Small intestine (tissue), 7 donors: ENCODE measurements around the gene CIT. TPM values are rescaled to one million over a fixed set of nuclear protein-coding genes. Genes with fewer than 3 reads are reported as not detected.

Experiments
- DNase-seq, 2 donors: peaks; one replicate each; pipeline versions ENCODE4 v3.0.0 to v3.0.0-alpha.2; 2013
- FAIRE-seq: peaks from 2 replicates; lab custom pipeline; 2012; peaks lifted over from hg19 to GRCh38; lab: Jason Lieb, UNC
- H3K27ac ChIP-seq, 3 donors: one replicate each; pipeline ENCODE4 v1.5.1; 2013; ENCODE audit warnings: low read length in 2 of 3, mild to moderate bottlenecking in 2 of 3, control low read depth in 1 of 3, inconsistent platforms in 1 of 3, low read depth in 1 of 3, moderate library complexity in 1 of 3
- H3K27me3 ChIP-seq, 3 donors: one replicate each; pipeline ENCODE4 v1.6.1; 2013; ENCODE audit warnings: low read length in 3 of 3, inconsistent platforms in 1 of 3; ENCODE audit not compliant: control insufficient read depth in 3 of 3, insufficient read depth in 3 of 3
- H3K36me3 ChIP-seq, 3 donors: one replicate each; pipeline ENCODE4 v1.6.1; 2013; ENCODE audit warnings: low read length in 3 of 3, inconsistent platforms in 1 of 3, low read depth in 1 of 3, mild to moderate bottlenecking in 1 of 3, moderate library complexity in 1 of 3; ENCODE audit not compliant: control insufficient read depth in 3 of 3, insufficient read depth in 2 of 3
- H3K4me1 ChIP-seq, 3 donors: one replicate each; pipeline ENCODE4 v1.6.1; 2013; ENCODE audit warnings: low read length in 2 of 3, inconsistent platforms in 1 of 3, low read depth in 1 of 3, mild to moderate bottlenecking in 1 of 3, moderate library complexity in 1 of 3; ENCODE audit not compliant: control insufficient read depth in 3 of 3, insufficient read depth in 2 of 3
- H3K4me3 ChIP-seq, 3 donors: one replicate each; pipeline ENCODE4 v1.5.1; 2013; ENCODE audit warnings: low read length in 3 of 3, control low read depth in 1 of 3, inconsistent platforms in 1 of 3, low read depth in 1 of 3, mild to moderate bottlenecking in 1 of 3, moderate library complexity in 1 of 3
- H3K9me3 ChIP-seq, 2 donors: one replicate each; pipeline ENCODE4 v1.6.1; 2013; ENCODE audit warnings: low read depth in 1 of 2, low read length in 1 of 2; ENCODE audit not compliant: control insufficient read depth in 2 of 2, insufficient read depth in 1 of 2
- WGBS, 3 donors: extraction: QIAGEN DNeasy Blood & Tissue Kit; methylation state at CpG; one replicate each; pipeline ENCODE4 v1.1.7; 2013; 5-methylcytosine and 5-hydroxymethylcytosine counted together
- polyA plus RNA-seq, 4 donors: library from polyadenylated mRNA; stranded (reverse) in 3 of 4; unstranded in 1 of 4; fragments of 200-250 nt in 3 of 4; fragments of 120-200 nt in 1 of 4; gene quantifications; one replicate each; pipeline versions ENCODE4 v1.2.1 to v1.2.3, GENCODE V29; 2013
- donor health status: healthy with polysubstance abuse.
- donor health status: control.
- donor health status: control.
- donor health status: Bipolar disorder and iron deficiency.
- donor health status: healthy.

CIT gene
- polyA plus RNA-seq, 4 donors, result 0.22 to 6.5 (median 4.6) TPM

DNA sequence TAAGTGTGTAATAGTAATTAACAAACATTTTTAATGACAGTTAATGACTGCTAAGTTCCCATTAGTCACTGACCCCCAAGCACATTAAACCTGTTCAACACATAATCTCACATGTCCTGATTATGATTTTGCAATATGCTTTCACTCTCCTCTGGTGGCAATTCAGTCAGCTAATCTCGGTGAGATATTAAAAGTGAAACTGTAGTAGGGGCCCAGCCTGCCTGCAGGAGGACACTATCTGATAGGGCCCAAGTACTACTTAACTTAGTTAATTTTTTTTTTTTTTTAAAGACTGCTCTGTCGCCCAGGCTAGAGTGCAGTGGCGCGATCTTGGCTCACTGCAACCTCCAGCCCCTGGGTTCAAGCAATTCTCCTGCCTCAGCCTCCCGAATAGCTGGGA, 48.8 kb downstream of the CIT start:
- Histone ChIP-seq H3K4me3 (no peak overlapping the region), H3K4me1 (no peaks in the 10 kb centered on the region), H3K27ac (no peak overlapping the region), H3K36me3 (peaks cover 0 to 1% (median 0%) of the 10 kb centered on the region in 3 donors), H3K9me3 (peaks cover 0 to 3% of the 10 kb centered on the region in 2 donors), H3K27me3 (no peaks in the 10 kb centered on the region)
- WGBS, 3 donors, result 58 to 85% (median 63%) methylated on average over 5 of the region's 5 CpGs
- FAIRE-seq (no peak), DNase-seq (peak in 1 of 2 donors; percentile 85)

DNA sequence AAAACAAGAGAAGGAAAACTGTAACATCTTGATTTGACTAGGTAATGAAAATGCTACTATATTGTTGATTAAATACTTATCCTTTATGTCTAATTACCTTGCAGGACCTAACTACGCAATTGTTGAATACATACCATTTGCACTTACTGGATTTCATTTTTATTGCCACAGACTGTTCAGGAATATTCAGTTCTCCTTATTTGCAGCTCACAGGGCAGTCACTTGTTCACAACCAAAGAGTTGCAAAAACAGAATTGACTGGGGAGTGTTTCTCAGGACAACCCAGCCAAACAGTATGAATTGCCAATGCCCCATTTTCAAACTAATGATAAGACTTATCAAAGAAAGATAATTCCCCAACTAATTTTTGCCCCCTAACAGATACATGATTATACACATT, 49.4 kb downstream of the CIT start:
- Histone ChIP-seq H3K4me1 (no peaks in the 10 kb centered on the region), H3K9me3 (peaks cover 0 to 3% of the 10 kb centered on the region in 2 donors), H3K27ac (no peak overlapping the region), H3K27me3 (no peaks in the 10 kb centered on the region), H3K36me3 (peaks cover 0 to 1% (median 0%) of the 10 kb centered on the region in 3 donors), H3K4me3 (no peak overlapping the region)
- FAIRE-seq, result no peak
- 95 to 100% (median 100%) methylated on average over 1 of the region's 1 CpG for WGBS, 3 donors
- peak in 1 of 2 donors; percentile 3 for DNase-seq

DNA sequence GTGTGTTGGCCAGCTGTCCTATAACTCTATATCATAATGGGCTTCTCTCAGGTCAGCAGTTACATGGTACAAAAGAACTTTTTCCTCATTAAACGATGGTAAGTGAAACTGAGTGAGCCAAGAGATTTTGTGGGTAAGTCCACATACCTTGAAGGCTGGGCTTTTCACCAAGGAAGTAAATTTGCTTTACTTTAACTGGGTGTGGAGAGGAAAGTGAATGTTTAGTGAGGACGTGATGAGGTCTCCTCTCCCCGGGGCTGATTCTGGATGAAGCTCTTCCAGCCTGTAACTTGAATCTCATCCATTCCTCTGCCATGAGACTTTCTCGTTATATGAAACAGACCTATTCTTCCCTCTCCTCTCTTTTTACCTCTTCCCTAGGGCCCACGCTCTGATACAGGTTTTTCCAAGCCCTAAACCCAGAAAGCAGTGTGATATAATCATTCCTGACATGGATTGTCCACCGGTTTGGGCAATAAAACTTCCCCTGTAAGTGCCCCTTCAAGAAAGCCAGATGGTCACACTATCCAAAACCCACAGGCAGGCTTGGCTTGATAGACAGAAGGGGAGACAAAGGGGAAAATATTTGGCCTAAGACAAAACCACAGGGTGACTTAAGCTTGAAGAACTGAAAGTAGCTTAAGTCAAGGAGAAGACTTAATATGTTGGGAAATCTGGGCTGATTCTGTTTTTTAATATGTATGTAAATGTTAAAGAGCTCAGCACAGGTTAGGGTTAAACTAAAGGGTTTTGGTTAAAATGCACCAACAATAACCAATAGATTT, 50.3 kb downstream of the CIT start:
- no peak overlapping the region for H3K27ac ChIP-seq
- H3K4me1 ChIP-seq, result no peaks in the 10 kb centered on the region
- 89 to 94% (median 93%) methylated on average over 6 of the region's 6 CpGs for WGBS, 3 donors
- peaks cover 0 to 1% (median 0%) of the 10 kb centered on the region in 3 donors for H3K36me3 ChIP-seq
- FAIRE-seq (no peak), DNase-seq (no peak)
- H3K27me3 ChIP-seq, result no peaks in the 10 kb centered on the region
- H3K9me3 ChIP-seq, result peaks cover 0 to 3% of the 10 kb centered on the region in 2 donors
- H3K4me3 ChIP-seq, result no peak overlapping the region

DNA sequence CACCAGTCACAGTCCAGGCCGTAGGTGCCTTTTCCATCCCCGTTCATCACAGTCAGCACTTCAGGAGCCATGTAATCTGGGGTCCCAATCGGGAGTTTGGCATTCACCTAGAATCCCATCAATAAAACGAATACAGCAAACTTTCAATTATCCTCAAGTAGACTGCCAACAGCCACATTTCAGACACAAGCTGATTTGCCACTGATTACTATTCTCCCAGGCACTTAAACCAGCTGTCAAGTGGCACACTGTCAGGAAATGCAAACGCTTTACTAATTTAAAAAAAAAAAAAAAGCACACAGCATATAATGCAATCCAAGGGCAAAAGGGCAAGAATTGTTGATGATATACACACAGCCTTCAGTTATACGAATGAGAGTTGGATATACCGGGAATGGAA, 51.9 kb downstream of the CIT start:
- no peaks in the 10 kb centered on the region for H3K36me3 ChIP-seq
- H3K4me3 ChIP-seq, result no peak overlapping the region
- FAIRE-seq (no peak), DNase-seq (peak in 1 of 2 donors; percentile 15)
- 86 to 92% (median 90%) methylated on average over 7 of the region's 7 CpGs for WGBS, 3 donors
- H3K27ac ChIP-seq, result no peak overlapping the region
- no peaks in the 10 kb centered on the region for H3K27me3 ChIP-seq
- no peaks in the 10 kb centered on the region for H3K4me1 ChIP-seq
- peaks cover 0 to 3% of the 10 kb centered on the region in 2 donors for H3K9me3 ChIP-seq

DNA sequence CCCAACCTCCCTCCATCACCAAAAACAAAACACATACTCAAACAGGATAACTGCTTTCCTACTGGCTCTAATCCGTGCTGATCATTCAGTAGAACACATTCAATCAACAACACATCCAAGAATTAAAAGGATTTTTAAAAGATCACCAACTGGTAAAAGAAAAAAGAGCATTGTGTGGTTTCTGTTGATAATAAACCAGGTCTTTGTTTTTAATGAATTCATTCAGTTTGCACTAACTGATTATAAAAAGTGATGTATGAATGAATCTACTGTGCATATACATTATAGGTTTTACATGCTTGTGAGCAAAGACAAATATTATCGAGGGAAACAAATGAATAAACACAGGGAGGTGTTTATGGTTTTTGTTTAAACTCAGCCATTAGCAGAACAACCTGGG, 55.1 kb downstream of the CIT start:
- H3K4me3 ChIP-seq, result no peak overlapping the region
- no peaks in the 10 kb centered on the region for H3K27me3 ChIP-seq
- DNase-seq (no peak), FAIRE-seq (no peak)
- peaks cover 0 to 2% (median 0%) of the 10 kb centered on the region in 3 donors for H3K36me3 ChIP-seq
- no peak overlapping the region for H3K27ac ChIP-seq
- no peaks in the 10 kb centered on the region for H3K9me3 ChIP-seq
- no peaks in the 10 kb centered on the region for H3K4me1 ChIP-seq
- WGBS, 3 donors, result 62 to 78% (median 76%) methylated on average over 2 of the region's 2 CpGs

DNA sequence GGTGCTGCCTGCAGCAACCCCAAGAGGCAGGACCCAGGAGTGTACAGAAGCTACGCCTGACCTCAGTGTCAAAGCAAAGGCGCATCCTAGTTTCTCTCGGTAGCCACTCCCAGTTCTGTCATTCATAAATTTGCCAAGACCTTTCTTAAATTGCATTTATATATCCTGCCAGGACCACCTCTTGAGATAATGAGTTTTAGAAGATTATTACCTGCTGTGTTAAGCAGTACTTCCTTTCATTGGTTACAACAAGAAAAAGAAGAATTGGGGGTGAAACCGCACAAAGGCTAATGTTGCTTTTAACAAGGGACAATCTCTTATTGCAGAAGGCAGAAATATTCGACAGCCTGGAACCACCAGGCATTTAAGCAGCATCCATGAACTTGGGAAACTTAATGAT, 57.8 kb downstream of the CIT start:
- Histone ChIP-seq H3K4me3 (no peak overlapping the region), H3K9me3 (no peaks in the 10 kb centered on the region), H3K27ac (no peak overlapping the region), H3K36me3 (peaks cover 0 to 2% (median 0%) of the 10 kb centered on the region in 3 donors), H3K27me3 (no peaks in the 10 kb centered on the region), H3K4me1 (no peaks in the 10 kb centered on the region)
- 94 to 97% (median 96%) methylated on average over 5 of the region's 5 CpGs for WGBS, 3 donors
- DNase-seq (no peak), FAIRE-seq (no peak)

DNA sequence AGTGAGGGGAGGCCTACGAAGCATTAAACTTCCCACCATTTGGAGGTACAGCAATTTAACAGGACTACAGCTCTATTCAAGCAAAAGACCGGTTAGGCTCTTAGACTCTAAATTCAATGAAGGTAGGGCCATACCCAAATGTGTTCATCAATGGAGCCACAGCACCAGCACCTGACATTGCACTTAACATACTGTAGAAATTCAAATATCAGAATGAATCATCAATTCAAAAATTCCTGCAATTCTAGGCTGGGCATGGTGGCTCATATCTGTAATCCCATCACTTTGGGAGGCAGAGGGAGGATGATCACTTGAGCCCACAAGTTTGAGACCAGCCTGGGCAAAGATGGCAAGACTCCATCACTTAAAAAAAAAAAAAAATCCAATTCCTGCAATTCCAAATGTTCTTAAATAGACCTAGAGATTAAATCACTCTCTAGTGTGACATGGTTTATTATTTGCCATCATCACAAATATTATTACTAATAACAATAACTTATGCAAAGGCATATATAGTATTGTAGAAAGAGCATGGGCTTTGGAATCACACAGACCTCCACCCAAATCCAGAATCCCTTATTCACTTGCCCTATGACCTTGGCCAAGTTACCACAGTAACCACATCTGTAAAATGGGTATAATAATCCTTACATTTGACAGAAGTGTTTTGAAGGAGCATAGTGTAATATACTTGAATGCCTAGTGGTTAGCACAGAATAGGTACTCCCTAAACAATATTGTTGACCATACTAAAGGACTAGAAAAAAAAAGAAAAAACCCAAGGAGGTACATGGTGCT, 59.4 kb downstream of the CIT start:
- H3K27ac ChIP-seq, result no peak overlapping the region
- peaks cover 0 to 2% (median 0%) of the 10 kb centered on the region in 3 donors for H3K36me3 ChIP-seq
- H3K4me1 ChIP-seq, result no peaks in the 10 kb centered on the region
- no peak overlapping the region for H3K4me3 ChIP-seq
- no peak for FAIRE-seq
- DNase-seq, result no peak
- no peaks in the 10 kb centered on the region for H3K27me3 ChIP-seq
- H3K9me3 ChIP-seq, result no peaks in the 10 kb centered on the region
- 97 to 100% (median 98%) methylated on average over 2 of the region's 2 CpGs for WGBS, 3 donors

DNA sequence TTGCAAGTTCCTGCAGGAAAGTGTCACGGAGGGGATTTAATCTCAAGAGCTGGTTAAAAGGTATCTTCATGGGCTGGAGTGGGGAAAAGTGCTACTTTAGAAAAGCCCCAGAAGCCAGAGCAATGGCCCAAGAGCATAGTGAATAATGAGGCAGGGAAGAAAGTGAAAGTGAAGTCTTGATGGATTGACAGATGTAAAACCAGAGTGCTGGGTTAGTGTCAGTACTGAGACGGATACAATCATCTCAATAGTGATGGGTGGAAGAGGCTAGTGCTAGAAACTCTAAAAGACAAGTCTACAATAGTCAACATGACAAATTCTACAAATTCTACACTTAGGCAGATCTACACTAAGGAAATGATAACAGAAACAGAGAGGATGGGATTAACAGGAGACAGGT, 68.1 kb downstream of the CIT start:
- 78 to 83% (median 81%) methylated on average over 2 of the region's 2 CpGs for WGBS, 3 donors
- Histone ChIP-seq H3K27me3 (no peaks in the 10 kb centered on the region), H3K9me3 (no peaks in the 10 kb centered on the region), H3K4me1 (no peaks in the 10 kb centered on the region), H3K4me3 (no peak overlapping the region), H3K27ac (no peak overlapping the region), H3K36me3 (peaks cover 0 to 2% (median 0%) of the 10 kb centered on the region in 3 donors)
- FAIRE-seq (no peak), DNase-seq (no peak)
